ENCODE measurements around the gene DAZAP1.

DNA sequence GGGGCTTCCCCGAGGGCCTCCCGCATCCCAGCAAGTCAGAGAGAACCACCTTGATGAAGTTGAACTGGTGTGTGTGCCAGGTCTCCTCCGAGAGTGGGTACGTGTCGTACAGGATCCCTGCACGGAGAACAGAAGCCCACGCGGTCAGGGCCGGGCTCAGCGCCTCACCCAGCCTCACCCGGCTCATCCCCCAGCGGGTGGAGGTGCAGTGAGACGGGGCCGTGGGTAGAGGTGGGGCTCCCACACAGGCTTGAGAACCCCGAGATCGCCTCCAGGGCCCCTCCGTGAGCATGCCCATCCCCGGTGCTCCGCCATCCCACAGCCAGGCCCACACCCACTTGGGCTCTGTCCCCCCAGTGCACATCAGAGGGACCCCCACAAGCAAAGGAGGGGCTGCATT lies 8.3 kb upstream of the DAZAP1 start:
- TF ChIP-seq CTCF (IDR thresholded peaks at IDR 0.05) (no peak), POLR2A (IDR thresholded peaks at IDR 0.05) (no peak)
